HepG2 (cell line): Measurements from ENCODE around the gene AKAP8L. TPM values are rescaled to one million over a fixed set of nuclear protein-coding genes. Genes with fewer than 3 reads are reported as not detected.

Experiments used
- ATAC-seq: fragments of 200-7000 bp; cut with Tn5 transposase; 3 replicates; pipeline ENCODE4 v1.9.1; 2020; ENCODE audit warnings: mild to moderate bottlenecking, moderate library complexity
- BruUV-seq: library from RNA; stranded (reverse); fragments of 400-500 nt; replicated peaks from 2 replicates; lab custom pipeline; 2021; lab: Mats Ljungman, UMichigan
- CTCF ChIA-PET: fragments of 300-600 bp; formaldehyde crosslinking; extraction: SDS; loops from one replicate; lab custom pipeline; 2021; ENCODE audit warnings: low total read pairs, inconsistent platforms, low intra/inter-chr PET ratio; lab: Yijun Ruan, JAX
- POLR2A ChIA-PET: fragments of 350-600 bp; sonication (Branson Sonifier 250); formaldehyde crosslinking; loops from one replicate; lab custom pipeline; 2020; ENCODE audit warnings: antibody characterized with exemption, inconsistent platforms; lab: Yijun Ruan, JAX
- DNase-seq: peaks from one replicate; pipeline ENCODE4 v3.0.0-alpha.2; 2015; ENCODE audit warnings: low spot score
- FAIRE-seq: peaks from 3 replicates; lab custom pipeline; 2011; peaks lifted over from hg19 to GRCh38; lab: Jason Lieb, UNC
- H2AFZ ChIP-seq: one replicate; pipeline ENCODE4 v1.6.1; 2011; ENCODE audit warnings: low read length, inconsistent platforms
- H3K27ac ChIP-seq: fragments of 300-600 bp; 3 replicates; pipeline ENCODE4 v1.8.0; 2011; ENCODE audit warnings: mixed run types, mild to moderate bottlenecking, mixed read lengths, low read length, inconsistent platforms; ENCODE audit not compliant: insufficient read depth; ENCODE audit errors: extremely low read length
- H3K27me3 ChIP-seq, 2 experiments: fragments of 200-600 bp in 1 of 2; 2 replicates in 1 of 2; 3 replicates in 1 of 2; pipeline versions ENCODE4 v1.6.0 to v1.8.0; 2011; ENCODE audit warnings: low read length in 2 of 2, mild to moderate bottlenecking in 2 of 2, moderate library complexity in 2 of 2, inconsistent platforms in 1 of 2; ENCODE audit not compliant: insufficient read depth in 2 of 2, control insufficient read depth in 1 of 2
- H3K36me3 ChIP-seq, 2 experiments: fragments of 200-600 bp in 1 of 2; replicated peaks in 1 of 2; 2 replicates in 1 of 2; 3 replicates in 1 of 2; pipeline versions ENCODE4 v1.5.1 to v1.8.0; 2011; ENCODE audit warnings: low read length in 2 of 2, inconsistent platforms in 1 of 2; ENCODE audit not compliant: insufficient read depth in 2 of 2, control insufficient read depth in 1 of 2
- H3K4me1 ChIP-seq: 2 replicates; pipeline ENCODE4 v1.5.1; 2012; ENCODE audit warnings: low read length, inconsistent platforms; ENCODE audit not compliant: insufficient read depth
- H3K4me2 ChIP-seq: 2 replicates; pipeline ENCODE4 v1.6.0; 2011; ENCODE audit warnings: low read depth, low read length, inconsistent platforms
- H3K4me3 ChIP-seq, 3 experiments: fragments of 200-600 bp in 1 of 3; sonication (generic), shearing (Covaris generic) in 1 of 3; replicated peaks in 1 of 3; 2 replicates each; pipeline ENCODE4 v1.5.1; 2011 to 2016; ENCODE audit warnings: low read length in 3 of 3, inconsistent platforms in 2 of 3, low read depth in 2 of 3, mild to moderate bottlenecking in 2 of 3, control low read depth in 1 of 3, mixed read lengths in 1 of 3; ENCODE audit not compliant: insufficient read depth in 1 of 3
- H3K79me2 ChIP-seq: one replicate; pipeline ENCODE4 v1.6.1; 2011; ENCODE audit warnings: low read length, inconsistent platforms; ENCODE audit not compliant: insufficient read depth
- H3K9ac ChIP-seq: 2 replicates; pipeline ENCODE4 v1.6.0; 2011; ENCODE audit warnings: mild to moderate bottlenecking, low read depth, low read length, inconsistent platforms; ENCODE audit not compliant: insufficient read depth
- H3K9me3 ChIP-seq: 2 replicates; pipeline ENCODE4 v1.5.1; 2012; ENCODE audit warnings: mild to moderate bottlenecking, low read length
- H4K20me1 ChIP-seq: 2 replicates; pipeline ENCODE4 v1.6.0; 2011; ENCODE audit warnings: inconsistent platforms, mild to moderate bottlenecking, low read length, moderate library complexity; ENCODE audit not compliant: insufficient read depth
- AGO2 ChIP-seq: fragments of 200-400 bp; formaldehyde crosslinking; optimal IDR thresholded peaks from 2 replicates; pipeline ENCODE3; 2017; ENCODE audit warnings: mild to moderate bottlenecking, low read depth, low read length, moderate library complexity
- ARID2 ChIP-seq: sonication (generic); formaldehyde crosslinking; IDR thresholded peaks from 2 replicates; pipeline ENCODE4 v1.8.1; 2022; ENCODE audit warnings: mild to moderate bottlenecking, missing genetic modification reagents, borderline replicate concordance
- ATF1 ChIP-seq: IDR thresholded peaks from 2 replicates; pipeline ENCODE4 v1.6.1; 2016; ENCODE audit warnings: mild to moderate bottlenecking, control low read depth
- GABPA ChIP-seq, 2 experiments: IDR thresholded peaks; 2 replicates each; pipeline ENCODE4 v1.6.1; 2011 to 2016; ENCODE audit warnings: low read depth in 2 of 2, low read length in 1 of 2, missing biosample characterization in 1 of 2, missing genetic modification characterization in 1 of 2
- IRF1 ChIP-seq: sonication (generic); formaldehyde crosslinking; IDR thresholded peaks from 2 replicates; pipeline ENCODE4 v1.4.0; 2020; ENCODE audit warnings: low read depth, mild to moderate bottlenecking, missing genetic modification reagents
- MAZ ChIP-seq, 2 experiments: sonication (generic) in 1 of 2; formaldehyde crosslinking in 1 of 2; IDR thresholded peaks; 2 replicates each; pipeline versions ENCODE4 v1.5.0 to v1.6.1; 2012 to 2020; ENCODE audit warnings: low read depth in 2 of 2, mild to moderate bottlenecking in 2 of 2, borderline replicate concordance in 1 of 2, improper control_type of control experiment in 1 of 2, low read length in 1 of 2, missing genetic modification reagents in 1 of 2, moderate library complexity in 1 of 2
- MED13 ChIP-seq: sonication (generic); formaldehyde crosslinking; IDR thresholded peaks from 2 replicates; pipeline ENCODE4 v1.5.0; 2020; ENCODE audit warnings: missing genetic modification reagents
- NCOA5 ChIP-seq: sonication (generic); formaldehyde crosslinking; IDR thresholded peaks from 2 replicates; pipeline ENCODE4 v1.4.0; 2020; ENCODE audit warnings: missing genetic modification reagents
- NFKB2 ChIP-seq: sonication (generic); formaldehyde crosslinking; IDR thresholded peaks from 2 replicates; pipeline ENCODE4 v1.4.0; 2020; ENCODE audit warnings: missing genetic modification reagents, borderline replicate concordance
- RARA ChIP-seq: IDR thresholded peaks from 2 replicates; pipeline ENCODE4 v1.6.1; 2016; ENCODE audit warnings: missing genetic modification reagents, missing compliant biosample characterization
- SPEN ChIP-seq: sonication (generic); formaldehyde crosslinking; IDR thresholded peaks from 2 replicates; pipeline ENCODE4 v1.5.1; 2020; ENCODE audit warnings: low read depth, mild to moderate bottlenecking, missing genetic modification reagents
- ZNF230 ChIP-seq: sonication (generic); formaldehyde crosslinking; IDR thresholded peaks from 2 replicates; pipeline ENCODE4 v1.4.0; 2020; ENCODE audit warnings: mild to moderate bottlenecking, missing genetic modification reagents
- ZNF615 ChIP-seq: sonication (generic); formaldehyde crosslinking; IDR thresholded peaks from 2 replicates; pipeline ENCODE4 v1.5.0; 2020; ENCODE audit warnings: mild to moderate bottlenecking, missing genetic modification reagents, borderline replicate concordance
- ZNF7 ChIP-seq: IDR thresholded peaks from 2 replicates; pipeline ENCODE4 v1.6.1; 2016; ENCODE audit warnings: missing biosample characterization, missing genetic modification reagents
- ZNF773 ChIP-seq: sonication (generic); formaldehyde crosslinking; IDR thresholded peaks from 2 replicates; pipeline ENCODE4 v1.4.0; 2020; ENCODE audit warnings: missing genetic modification reagents, borderline replicate concordance
- ZSCAN25 ChIP-seq: sonication (generic); formaldehyde crosslinking; IDR thresholded peaks from 2 replicates; pipeline ENCODE4 v1.8.0; 2022; ENCODE audit warnings: mild to moderate bottlenecking, missing genetic modification reagents
- WGBS: methylation state at CpG from one replicate; pipeline ENCODE4 v1.1.6; 2017; ENCODE audit warnings: low lambda C conversion rate; 5-methylcytosine and 5-hydroxymethylcytosine counted together
- in situ Hi-C: cut with HindIII; loops from 2 replicates; pipeline ENCODE4 v1.10.0; 2017; ENCODE audit warnings: low pct_unique_long_range_greater_than_20kb; ENCODE audit not compliant: extremely low pct_ligation_motif_present
- intact Hi-C: fragments of 100-400 bp; cut with micrococcal nuclease; formaldehyde crosslinking; loops from one replicate; pipeline ENCODE4 v1.10.0; 2022; ENCODE audit not compliant: unreplicated experiment
- polyA plus RNA-seq, 8 experiments: library from polyadenylated mRNA; depleted of rRNA in 3 of 8; stranded (reverse) in 7 of 8; unstranded in 1 of 8; fragments of >200 nt; fragmentation: Illumina TruSeq in 4 of 8; extraction: Trizol in 4 of 8; gene quantifications; 2 replicates each; pipeline versions ENCODE4 v1.2.1 to v1.2.3, GENCODE V29; 2011 to 2016; ENCODE audit warnings: low read depth in 4 of 8, missing spikeins in 1 of 8, mixed read lengths in 1 of 8; ENCODE audit not compliant: insufficient read depth in 1 of 8
- total RNA-seq, 5 experiments: library from RNA; depleted of rRNA; stranded (reverse); fragments of >200 nt; fragmentation: Illumina TruSeq; extraction: Trizol; gene quantifications; 2 replicates each; pipeline ENCODE4 v1.2.3, GENCODE V29; 2016; ENCODE audit warnings: low read depth in 1 of 5
- TF ChIP-seq, protein P1 (sequence below): IDR thresholded peaks from 2 replicates; pipeline ENCODE4 v1.6.1; 2016; ENCODE audit warnings: low read depth

The AKAP8L gene
- total and polyA plus RNA-seq, 2 of the 13 experiments (the other 11 are each of a cell fraction or from before 2014, with no cell fraction given): 48.2 to 49.6 TPM

DNA sequence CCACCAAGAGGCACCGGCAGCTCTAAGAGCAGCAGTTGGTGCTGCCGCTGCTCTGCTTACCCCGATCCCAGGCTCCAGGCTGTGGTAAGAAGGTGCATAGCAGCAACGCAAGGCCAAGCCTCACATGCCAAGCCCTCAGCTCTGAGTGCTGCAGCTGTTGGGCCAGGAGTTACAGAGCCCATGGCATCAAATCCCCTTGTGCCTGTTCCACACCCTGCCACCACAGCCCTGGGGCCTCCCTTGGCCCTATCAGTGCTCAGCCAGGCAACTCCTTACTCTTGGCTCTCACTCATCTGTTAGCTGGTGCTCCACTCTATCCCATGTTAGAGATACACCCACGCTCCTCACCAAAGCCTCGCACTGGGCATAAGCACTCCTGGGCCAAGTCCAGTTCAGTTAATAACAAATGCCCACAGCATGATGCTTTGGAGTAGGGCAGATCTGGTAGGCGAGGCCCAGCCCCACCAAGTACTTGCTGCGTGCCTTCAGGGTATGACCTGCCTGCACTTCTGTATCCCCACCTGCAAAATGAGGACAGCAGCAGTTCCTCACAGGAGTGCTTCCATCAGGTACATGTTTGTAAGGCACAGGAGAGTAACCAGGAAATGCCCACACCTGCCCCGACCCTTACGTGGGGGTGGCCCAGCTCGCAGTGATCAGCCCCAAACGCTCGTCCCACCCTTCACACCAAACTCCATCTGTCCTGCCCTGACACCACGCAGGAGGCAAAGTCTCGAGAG lies 16.2 kb downstream of the AKAP8L start:
- FAIRE-seq (no peak), ATAC-seq (no peak), DNase-seq (no peak)
- Histone ChIP-seq H3K9me3 (no peaks in the 10 kb centered on the region), H2AFZ (no peak overlapping the region), H3K27ac (no peak overlapping the region), H4K20me1 (peaks cover 18% of the 10 kb centered on the region), H3K79me2 (peaks cover 59% of the 10 kb centered on the region), H3K36me3 (peaks cover 48 to 81% of the 10 kb centered on the region in 2 experiments), H3K4me3 (no peak overlapping the region), H3K9ac (no peak overlapping the region), H3K4me1 (peaks cover 7% of the 10 kb centered on the region), H3K27me3 (no peaks in the 10 kb centered on the region), H3K4me2 (no peak overlapping the region)
- in situ Hi-C loops (no loop called here), intact Hi-C loops (no loop called here)
- CTCF ChIA-PET: no interaction called here
- TF ChIP-seq ZSCAN25 (CRISPR knock-in tag): no peak
- TF ChIP-seq AGO2: peak; percentile 42
- TF ChIP-seq NCOA5 (CRISPR knock-in tag): no peak
- BruUV-seq: no TSS peak
- 97% methylated on average over 15 of the region's 15 CpGs for WGBS
- POLR2A ChIA-PET: no interaction called here

- POLR2A ChIA-PET: no interaction called here
- TF ChIP-seq ARID2: no peak
- TF ChIP-seq ATF1 (CRISPR knock-in tag): no peak
- no peak for TF ChIP-seq MAZ (IDR thresholded peaks at IDR 0.05; ENCODE audit: borderline replicate concordance, low read depth, low read length)
- TF ChIP-seq MAZ (CRISPR knock-in tag; IDR thresholded peaks at IDR 0.05; ENCODE audit: low read depth): no peak
- no peak for TF ChIP-seq ZNF7 (CRISPR knock-in tag)
- no peak for TF ChIP-seq SPEN (CRISPR knock-in tag)
- TF ChIP-seq, protein P1, sequence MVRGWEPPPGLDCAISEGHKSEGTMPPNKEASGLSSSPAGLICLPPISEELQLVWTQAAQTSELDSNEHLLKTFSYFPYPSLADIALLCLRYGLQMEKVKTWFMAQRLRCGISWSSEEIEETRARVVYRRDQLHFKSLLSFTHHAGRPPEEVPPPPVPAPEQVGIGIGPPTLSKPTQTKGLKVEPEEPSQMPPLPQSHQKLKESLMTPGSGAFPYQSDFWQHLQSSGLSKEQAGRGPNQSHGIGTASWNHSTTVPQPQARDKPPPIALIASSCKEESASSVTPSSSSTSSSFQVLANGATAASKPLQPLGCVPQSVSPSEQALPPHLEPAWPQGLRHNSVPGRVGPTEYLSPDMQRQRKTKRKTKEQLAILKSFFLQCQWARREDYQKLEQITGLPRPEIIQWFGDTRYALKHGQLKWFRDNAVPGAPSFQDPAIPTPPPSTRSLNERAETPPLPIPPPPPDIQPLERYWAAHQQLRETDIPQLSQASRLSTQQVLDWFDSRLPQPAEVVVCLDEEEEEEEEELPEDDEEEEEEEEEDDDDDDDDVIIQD (CRISPR knock-in tag): no peak
- TF ChIP-seq ZNF615 (CRISPR knock-in tag): no peak
- TF ChIP-seq ZNF230 (CRISPR knock-in tag): no peak
- no peak for TF ChIP-seq ZNF773
- TF ChIP-seq IRF1 (CRISPR knock-in tag): no peak
- no peak for TF ChIP-seq RARA (CRISPR knock-in tag)
- TF ChIP-seq MED13 (CRISPR knock-in tag): no peak
- TF ChIP-seq NFKB2 (CRISPR knock-in tag): no peak
- TF ChIP-seq GABPA (IDR thresholded peaks at IDR 0.05; ENCODE audit: low read depth, low read length): no peak
- no peak for TF ChIP-seq GABPA (CRISPR knock-in tag; IDR thresholded peaks at IDR 0.05; ENCODE audit: low read depth)
Observed at GRCh38 chr19:15401397-15401710, 17.4 kb downstream of the AKAP8L start.

More at GRCh38 chr19:15401397-15401710, 17.4 kb downstream of the AKAP8L start:
- Histone ChIP-seq H3K4me3 (no peak overlapping the region), H3K9ac (no peak overlapping the region), H4K20me1 (peaks cover 18% of the 10 kb centered on the region), H3K4me1 (peaks cover 7% of the 10 kb centered on the region), H3K4me2 (no peak overlapping the region), H3K27me3 (no peaks in the 10 kb centered on the region), H3K9me3 (no peaks in the 10 kb centered on the region), H3K27ac (no peak overlapping the region), H3K36me3 (peaks cover 56 to 87% of the 10 kb centered on the region in 2 experiments), H2AFZ (no peak overlapping the region), H3K79me2 (peaks cover 47% of the 10 kb centered on the region)
- DNase-seq: no peak
- intact Hi-C loops: no loop called here
- in situ Hi-C loops: no loop called here
- CTCF ChIA-PET: no interaction called here
- no TSS peak for BruUV-seq
- WGBS: 97% methylated on average over 7 of the region's 17 CpGs
- ATAC-seq: no peak
- no peak for FAIRE-seq
